ENCODE data around the gene THRB.

Gene THRB

GRCh38 chr3:24302396-24302795 lies 192.3 kb downstream of the THRB start:
- no peak for DNase-seq (ENCODE audit: low read depth)
- H3K4me3 ChIP-seq (ENCODE audit: control insufficient read depth, low read depth, low read length): no peak overlapping the region
- TF ChIP-seq, protein P1, sequence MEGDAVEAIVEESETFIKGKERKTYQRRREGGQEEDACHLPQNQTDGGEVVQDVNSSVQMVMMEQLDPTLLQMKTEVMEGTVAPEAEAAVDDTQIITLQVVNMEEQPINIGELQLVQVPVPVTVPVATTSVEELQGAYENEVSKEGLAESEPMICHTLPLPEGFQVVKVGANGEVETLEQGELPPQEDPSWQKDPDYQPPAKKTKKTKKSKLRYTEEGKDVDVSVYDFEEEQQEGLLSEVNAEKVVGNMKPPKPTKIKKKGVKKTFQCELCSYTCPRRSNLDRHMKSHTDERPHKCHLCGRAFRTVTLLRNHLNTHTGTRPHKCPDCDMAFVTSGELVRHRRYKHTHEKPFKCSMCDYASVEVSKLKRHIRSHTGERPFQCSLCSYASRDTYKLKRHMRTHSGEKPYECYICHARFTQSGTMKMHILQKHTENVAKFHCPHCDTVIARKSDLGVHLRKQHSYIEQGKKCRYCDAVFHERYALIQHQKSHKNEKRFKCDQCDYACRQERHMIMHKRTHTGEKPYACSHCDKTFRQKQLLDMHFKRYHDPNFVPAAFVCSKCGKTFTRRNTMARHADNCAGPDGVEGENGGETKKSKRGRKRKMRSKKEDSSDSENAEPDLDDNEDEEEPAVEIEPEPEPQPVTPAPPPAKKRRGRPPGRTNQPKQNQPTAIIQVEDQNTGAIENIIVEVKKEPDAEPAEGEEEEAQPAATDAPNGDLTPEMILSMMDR (IDR thresholded peaks at IDR 0.05; ENCODE audit: control insufficient read depth, insufficient read depth, low read depth, low read length, missing control alignments): no peak

DNA sequence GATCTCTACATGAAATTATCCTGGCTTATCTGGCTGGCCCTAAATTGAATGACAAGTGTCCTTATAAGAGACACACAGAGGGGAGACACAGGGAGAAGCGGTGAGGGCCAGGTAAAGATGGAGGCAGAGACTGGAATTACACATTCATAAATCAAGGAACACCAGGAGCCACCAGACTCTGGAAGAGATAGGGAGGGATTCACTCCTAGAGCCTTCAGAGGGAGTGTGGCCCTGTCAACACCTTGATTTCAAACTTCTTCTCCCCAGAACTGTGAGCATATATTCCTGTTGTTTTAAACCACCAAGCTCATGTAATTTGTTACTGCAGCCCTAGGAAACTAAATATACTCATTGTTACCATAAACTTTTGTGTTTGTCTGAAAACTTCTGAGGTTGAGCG lies 193.7 kb downstream of the THRB start:
- H3K4me3 ChIP-seq (ENCODE audit: control insufficient read depth, low read depth, low read length): no peak overlapping the region
- no peak for DNase-seq (ENCODE audit: low read depth)
- TF ChIP-seq, protein P1 (IDR thresholded peaks at IDR 0.05; ENCODE audit: control insufficient read depth, insufficient read depth, low read depth, low read length, missing control alignments): no peak

DNA sequence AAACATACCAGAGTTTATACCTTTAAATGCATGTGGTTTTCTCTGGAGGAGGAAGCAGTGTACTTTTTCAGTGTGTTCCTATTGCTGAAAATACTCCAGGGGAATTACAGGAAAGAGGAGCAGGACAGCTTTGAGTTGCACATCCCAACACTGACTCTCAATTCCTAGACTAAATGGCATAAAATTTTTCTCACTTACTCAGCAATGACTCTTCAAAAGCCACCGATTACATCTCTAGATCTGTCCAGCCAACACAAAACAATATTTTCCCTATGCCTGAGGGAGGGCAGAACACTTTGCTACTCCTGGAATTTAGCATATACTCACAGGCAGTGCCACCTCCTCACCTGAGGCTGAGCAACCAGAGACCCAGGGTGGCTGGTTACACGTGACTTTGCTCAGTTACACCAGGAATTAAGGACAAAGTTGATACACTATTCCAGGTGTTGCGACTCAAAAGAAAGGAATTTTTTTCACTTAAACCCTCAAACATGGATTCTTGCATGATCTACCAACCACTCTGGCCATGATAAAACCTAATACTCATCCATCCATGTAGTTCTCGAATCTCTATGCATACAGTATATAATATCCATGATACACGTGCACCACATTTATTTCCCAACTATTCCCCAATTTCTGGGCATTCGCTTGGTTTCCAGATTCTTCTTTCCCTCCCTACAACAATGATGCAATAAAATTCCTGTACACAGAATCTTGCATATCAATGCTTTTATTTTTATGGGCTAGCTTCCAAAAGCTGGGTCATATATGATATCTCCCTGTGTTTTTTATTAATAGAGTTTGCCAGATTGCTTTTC lies 194.6 kb downstream of the THRB start:
- TF ChIP-seq, protein P1 (IDR thresholded peaks at IDR 0.05; ENCODE audit: control insufficient read depth, insufficient read depth, low read depth, low read length, missing control alignments): no peak
- no peak overlapping the region for H3K4me3 ChIP-seq (ENCODE audit: control insufficient read depth, low read depth, low read length)
- no peak for DNase-seq (ENCODE audit: low read depth)

- TF ChIP-seq, protein P1 (IDR thresholded peaks at IDR 0.05; ENCODE audit: control insufficient read depth, insufficient read depth, low read depth, low read length, missing control alignments): no peak
- H3K4me3 ChIP-seq (ENCODE audit: control insufficient read depth, low read depth, low read length): no peak overlapping the region
- DNase-seq (ENCODE audit: low read depth): no peak
Observed at GRCh38 chr3:24299246-24299805, 195.3 kb downstream of the THRB start.

DNA sequence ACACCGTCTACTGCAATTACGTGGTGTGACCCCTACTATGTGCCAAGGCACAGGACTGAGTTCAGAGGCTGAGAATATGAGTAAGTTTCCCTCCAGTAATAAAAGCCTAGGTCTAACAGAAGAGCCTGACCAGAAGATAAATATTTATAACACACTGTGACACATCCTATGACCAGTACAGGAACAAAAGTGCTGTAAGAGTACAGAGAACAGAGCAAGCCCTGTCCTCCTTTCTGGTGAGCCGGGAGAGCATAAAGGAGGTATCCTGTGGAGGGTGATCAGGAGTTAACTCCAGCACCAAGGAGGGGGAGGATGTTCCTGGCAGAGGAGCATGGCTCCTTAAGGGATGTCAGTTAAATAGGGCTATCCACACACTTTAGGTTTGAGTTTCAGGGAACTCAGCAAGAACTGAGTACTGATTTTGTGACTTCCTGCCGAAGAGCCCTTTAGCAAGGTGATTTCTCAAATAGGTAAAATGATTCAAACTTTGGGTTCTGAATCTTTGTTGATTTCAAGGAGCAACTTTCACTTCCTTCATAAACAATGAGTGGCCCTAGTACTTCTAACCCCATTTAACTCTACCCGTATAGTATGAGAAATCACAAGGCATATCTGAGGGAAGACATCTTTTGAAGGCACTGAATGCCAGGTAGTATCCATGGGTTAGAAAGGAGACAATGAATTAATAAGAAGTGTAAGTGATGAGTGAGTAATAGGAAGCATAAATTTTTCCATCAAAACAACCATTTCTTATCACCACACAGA lies 198.0 kb downstream of the THRB start:
- H3K4me3 ChIP-seq (ENCODE audit: control insufficient read depth, low read depth, low read length): no peak overlapping the region
- DNase-seq (ENCODE audit: low read depth): no peak
- TF ChIP-seq, protein P1 (IDR thresholded peaks at IDR 0.05; ENCODE audit: control insufficient read depth, insufficient read depth, low read depth, low read length, missing control alignments): no peak

DNA sequence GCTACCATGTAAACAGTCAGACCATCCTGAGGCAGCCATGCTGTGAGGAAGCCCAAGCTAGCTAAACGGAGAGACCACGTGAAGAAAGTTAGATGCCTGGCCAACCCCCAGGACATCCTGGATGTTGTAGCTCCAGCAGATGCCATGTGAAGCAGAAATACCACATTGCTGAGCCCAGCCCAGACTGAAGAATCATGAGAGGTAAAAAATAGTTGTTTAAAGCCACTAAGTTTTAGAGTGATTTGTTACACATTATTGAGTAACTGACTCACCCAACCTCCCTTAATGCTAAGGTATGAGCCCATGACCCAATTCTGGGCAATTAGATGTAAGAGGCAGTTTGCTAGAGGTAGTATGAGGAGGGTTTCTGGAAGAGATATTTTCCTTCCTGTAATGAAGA lies 200.5 kb downstream of the THRB start:
- TF ChIP-seq, protein P1 (IDR thresholded peaks at IDR 0.05; ENCODE audit: control insufficient read depth, insufficient read depth, low read depth, low read length, missing control alignments): no peak
- no peak for DNase-seq (ENCODE audit: low read depth)
- H3K4me3 ChIP-seq (ENCODE audit: control insufficient read depth, low read depth, low read length): no peak overlapping the region
